H1 (cell line): ENCODE data around the gene ZBTB18. TPM values are rescaled to one million over a fixed set of nuclear protein-coding genes. Genes with fewer than 3 reads are reported as not detected.

Source experiments
- CTCF ChIA-PET: fragments of 300-600 bp; sonication (Branson Sonifier 250); formaldehyde crosslinking; loops from one replicate; lab custom pipeline; 2021; ENCODE audit not compliant: partially characterized antibody; lab: Charles Lee
- POLR2A ChIA-PET: fragments of 300-600 bp; sonication (Branson Sonifier 250); formaldehyde crosslinking; loops from one replicate; lab custom pipeline; 2021; ENCODE audit warnings: inconsistent platforms; ENCODE audit not compliant: partially characterized antibody; lab: Charles Lee
- DNase-seq, 2 experiments: peaks; one replicate each; pipeline versions ENCODE4 v3.0.0 to v3.0.0-alpha.2; 2010 to 2022; ENCODE audit warnings: low spot score in 2 of 2, low read depth in 1 of 2, mixed read lengths in 1 of 2
- FAIRE-seq: peaks from 2 replicates; lab custom pipeline; 2011; peaks lifted over from hg19 to GRCh38; lab: Jason Lieb, UNC
- H2AFZ ChIP-seq: 2 replicates; pipeline ENCODE4 v1.8.1; 2012; ENCODE audit warnings: low read length, inconsistent platforms
- H2AK5ac ChIP-seq: 2 replicates; pipeline ENCODE4 v1.6.1; 2013; ENCODE audit warnings: low read depth, low read length
- H2BK120ac ChIP-seq: replicated peaks from 2 replicates; pipeline ENCODE3; 2013; ENCODE audit warnings: low read depth, low read length, inconsistent platforms
- H2BK12ac ChIP-seq: 2 replicates; pipeline ENCODE4 v1.6.1; 2013; ENCODE audit warnings: low read depth, low read length
- H2BK15ac ChIP-seq: 2 replicates; pipeline ENCODE4 v1.6.1; 2013; ENCODE audit warnings: low read length
- H2BK20ac ChIP-seq: 2 replicates; pipeline ENCODE4 v1.6.1; 2013; ENCODE audit warnings: low read length
- H2BK5ac ChIP-seq: 2 replicates; pipeline ENCODE4 v1.6.1; 2013; ENCODE audit warnings: low read depth, low read length
- H3K14ac ChIP-seq: 2 replicates; pipeline ENCODE4 v1.6.1; 2013; ENCODE audit warnings: inconsistent platforms; ENCODE audit not compliant: insufficient read length
- H3K18ac ChIP-seq: 2 replicates; pipeline ENCODE4 v1.6.1; 2013; ENCODE audit warnings: low read length; ENCODE audit errors: extremely low read depth
- H3K23ac ChIP-seq: 2 replicates; pipeline ENCODE4 v1.6.1; 2013; ENCODE audit warnings: inconsistent platforms; ENCODE audit not compliant: insufficient read length
- H3K23me2 ChIP-seq: 2 replicates; pipeline ENCODE4 v1.6.1; 2013; ENCODE audit warnings: low read depth, low read length
- H3K27ac ChIP-seq: 2 replicates; pipeline ENCODE4 v1.6.1; 2011; ENCODE audit warnings: low read depth, low read length, inconsistent platforms
- H3K27me3 ChIP-seq, 4 experiments: replicated peaks in 1 of 4; 1 replicate in 1 of 4; 2 replicates in 3 of 4; pipeline versions ENCODE4 v1.6.1 to v1.8.1; 2011 to 2013; ENCODE audit warnings: low read length in 3 of 4, mild to moderate bottlenecking in 3 of 4, inconsistent platforms in 2 of 4, mixed read lengths in 2 of 4, moderate library complexity in 1 of 4; ENCODE audit not compliant: control insufficient read depth in 3 of 4, insufficient read depth in 3 of 4; ENCODE audit errors: extremely low read depth in 1 of 4
- H3K36me3 ChIP-seq, 4 experiments: 2 replicates each; pipeline versions ENCODE4 v1.6.1 to v1.8.1; 2011 to 2013; ENCODE audit warnings: mild to moderate bottlenecking in 4 of 4, low read length in 3 of 4, moderate library complexity in 2 of 4, control low read depth in 1 of 4, inconsistent platforms in 1 of 4; ENCODE audit not compliant: insufficient read depth in 4 of 4, control insufficient read depth in 2 of 4
- H3K4ac ChIP-seq: replicated peaks from 2 replicates; pipeline ENCODE3; 2013; ENCODE audit warnings: low read length, low read depth, mixed read lengths, inconsistent platforms; ENCODE audit not compliant: insufficient read length
- H3K4me1 ChIP-seq, 4 experiments: replicated peaks in 1 of 4; 1 replicate in 1 of 4; 2 replicates in 3 of 4; pipeline versions ENCODE4 v1.6.1 to v1.8.1; 2011 to 2013; ENCODE audit warnings: low read length in 3 of 4, inconsistent platforms in 2 of 4, mixed read lengths in 1 of 4; ENCODE audit not compliant: insufficient read depth in 4 of 4, control insufficient read depth in 3 of 4
- H3K4me2 ChIP-seq, 2 experiments: 2 replicates each; pipeline versions ENCODE4 v1.6.1 to v1.8.1; 2011 to 2013; ENCODE audit warnings: low read depth in 2 of 2, low read length in 2 of 2, control low read depth in 1 of 2, inconsistent platforms in 1 of 2, mild to moderate bottlenecking in 1 of 2; ENCODE audit not compliant: insufficient read depth in 1 of 2
- H3K4me3 ChIP-seq, 4 experiments: fragments of 200-600, 300-600 bp in 1 of 4; sonication (generic), shearing (Covaris generic), sonication (Bioruptor Twin) in 1 of 4; 2 replicates each; pipeline versions ENCODE4 v1.5.1 to v1.8.1; 2011 to 2016; ENCODE audit warnings: low read length in 4 of 4, low read depth in 3 of 4, control low read depth in 2 of 4, inconsistent platforms in 2 of 4, mild to moderate bottlenecking in 2 of 4, mixed read lengths in 1 of 4, moderate library complexity in 1 of 4; ENCODE audit not compliant: insufficient read depth in 2 of 4; ENCODE audit errors: extremely low read depth in 1 of 4
- H3K56ac ChIP-seq: replicated peaks from 2 replicates; pipeline ENCODE3; 2013; ENCODE audit warnings: low read depth, mild to moderate bottlenecking, mixed read lengths, low read length, inconsistent platforms; ENCODE audit not compliant: insufficient read length
- H3K79me1 ChIP-seq: 2 replicates; pipeline ENCODE4 v1.6.1; 2013; ENCODE audit warnings: low read depth, low read length, control low read depth
- H3K79me2 ChIP-seq, 2 experiments: 2 replicates each; pipeline versions ENCODE4 v1.6.1 to v1.8.1; 2012 to 2013; ENCODE audit warnings: low read length in 2 of 2, mild to moderate bottlenecking in 2 of 2, inconsistent platforms in 1 of 2; ENCODE audit not compliant: insufficient read depth in 2 of 2, control insufficient read depth in 1 of 2
- H3K9ac ChIP-seq, 4 experiments: replicated peaks in 1 of 4; 1 replicate in 1 of 4; 2 replicates in 3 of 4; pipeline versions ENCODE4 v1.6.1 to v1.8.1; 2011 to 2013; ENCODE audit warnings: low read depth in 3 of 4, low read length in 3 of 4, control low read depth in 2 of 4, mild to moderate bottlenecking in 2 of 4, moderate library complexity in 2 of 4, inconsistent platforms in 1 of 4; ENCODE audit errors: extremely low read depth in 1 of 4
- H3K9me3 ChIP-seq, 2 experiments: 2 replicates each; pipeline versions ENCODE4 v1.6.1 to v1.8.1; 2012 to 2013; ENCODE audit warnings: mild to moderate bottlenecking in 2 of 2, moderate library complexity in 2 of 2, control low read depth in 1 of 2, inconsistent platforms in 1 of 2, low read depth in 1 of 2, low read length in 1 of 2, mixed read lengths in 1 of 2; ENCODE audit not compliant: insufficient read depth in 2 of 2
- H4K20me1 ChIP-seq, 2 experiments: replicated peaks in 1 of 2; 2 replicates each; pipeline versions ENCODE3 to v1.8.1; 2011 to 2013; ENCODE audit warnings: inconsistent platforms in 2 of 2, low read length in 2 of 2, mild to moderate bottlenecking in 1 of 2; ENCODE audit not compliant: insufficient read depth in 2 of 2, control insufficient read depth in 1 of 2
- H4K5ac ChIP-seq: 2 replicates; pipeline ENCODE4 v1.6.1; 2013; ENCODE audit warnings: low read length, low read depth, mixed read lengths, inconsistent platforms; ENCODE audit not compliant: insufficient read length
- H4K8ac ChIP-seq: 2 replicates; pipeline ENCODE4 v1.8.0; 2013; ENCODE audit warnings: mild to moderate bottlenecking, moderate library complexity, low read length, inconsistent platforms; ENCODE audit not compliant: insufficient read depth; ENCODE audit errors: extremely low read depth
- H4K91ac ChIP-seq: replicated peaks from 2 replicates; pipeline ENCODE3; 2013; ENCODE audit warnings: low read length, mixed read lengths, inconsistent platforms; ENCODE audit not compliant: insufficient read length
- CBX8 ChIP-seq: fragments of 300-800, 300-1000 bp; sonication (generic); IDR thresholded peaks from 2 replicates; pipeline ENCODE4 v1.7.1; 2016; ENCODE audit warnings: low read depth, low read length, borderline replicate concordance
- KDM4A ChIP-seq: IDR thresholded peaks from one replicate; pipeline ENCODE4 v1.7.1; 2012; ENCODE audit warnings: low read depth, mild to moderate bottlenecking, moderate library complexity, low read length, inconsistent platforms; ENCODE audit not compliant: severe bottlenecking
- WGBS, 2 experiments: shearing (Covaris generic) in 1 of 2; methylation state at CpG; one replicate each; pipeline versions ENCODE4 v1.1.6 to v1.1.7; 2013 to 2015; ENCODE audit warnings: low lambda C conversion rate in 2 of 2, mixed read lengths in 2 of 2, inconsistent platforms in 1 of 2, low coverage in 1 of 2, missing lambda C conversion rate in 1 of 2; ENCODE audit not compliant: insufficient replicate concordance in 2 of 2, insufficient coverage in 1 of 2, insufficient read length in 1 of 2; ENCODE audit errors: extremely low coverage in 1 of 2, missing lambda C conversion rate in 1 of 2; 5-methylcytosine and 5-hydroxymethylcytosine counted together
- polyA plus RNA-seq, 7 experiments: library from polyadenylated mRNA; depleted of rRNA in 3 of 7; stranded (reverse) in 5 of 7; unstranded in 2 of 7; fragments of >200 nt in 5 of 7; fragments of 200-250 nt in 2 of 7; gene quantifications; 1 replicate in 5 of 7; 2 replicates in 1 of 7; 4 replicates in 1 of 7; pipeline versions ENCODE4 v1.2.1 to v1.2.3, GENCODE V29; 2011 to 2013; ENCODE audit warnings: missing spikeins in 2 of 7, mixed read lengths in 2 of 7
- total RNA-seq: library from RNA; stranded (reverse); fragmentation: NEBNext Ultra II Directional; extraction: Animal tissue kit (Norgen Biotek cat#: 25700); gene quantifications from 2 replicates; pipeline ENCODE4 v1.2.1, GENCODE V29; 2021

Gene ZBTB18
- total and polyA plus RNA-seq, 2 of the 8 experiments (the other 6 are each of a cell fraction or from before 2014, with no cell fraction given), result 8.5 to 14.4 TPM

DNA sequence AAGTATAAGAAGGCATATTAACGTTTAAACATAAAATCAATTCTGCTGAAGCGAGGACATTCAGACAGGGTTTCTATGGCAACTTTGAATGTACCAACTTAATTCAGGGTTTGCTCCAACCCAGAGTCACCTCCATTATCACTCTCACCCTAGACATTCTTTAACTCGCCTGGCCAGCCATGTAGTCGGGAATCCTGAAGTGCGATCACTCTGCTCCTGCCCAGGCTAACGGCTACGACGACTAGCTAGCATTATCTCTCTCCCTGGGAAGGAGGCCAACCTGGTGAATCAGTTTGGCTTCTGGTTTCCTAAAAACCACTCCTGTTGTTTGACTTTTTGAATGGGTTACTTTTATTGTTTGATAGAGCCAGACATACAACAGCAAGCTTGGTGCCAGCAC is 38.9 kb upstream of the ZBTB18 start:
- Histone ChIP-seq H4K20me1 (no peaks in the 10 kb centered on the region), H3K4me3 (peak overlapping the region in 1 of 4 experiments; percentile 0; a peak in 1 of 8 replicates), H4K5ac (no peak overlapping the region), H3K79me1 (no peaks in the 10 kb centered on the region)
- no peak for TF ChIP-seq KDM4A
- no peak for TF ChIP-seq CBX8
- TF ChIP-seq, all 59 proteins: peak for 0
- no peak overlapping the region for H4K91ac ChIP-seq
- H2BK120ac ChIP-seq, result no peak overlapping the region
- H3K4me2 ChIP-seq, result peak overlapping the region; percentile 21 to 30; a peak in 1 of 4 replicates
- no peak overlapping the region for H3K4ac ChIP-seq
- FAIRE-seq (peak; percentile 32), DNase-seq (no peak)
- no peak overlapping the region for H3K18ac ChIP-seq
- peaks cover 0 to 7% (median 5%) of the 10 kb centered on the region in 4 experiments; a peak in 4 of 7 replicates for H3K4me1 ChIP-seq
- H3K27ac ChIP-seq, result no peak overlapping the region
- no peak overlapping the region for H3K56ac ChIP-seq
- no peak overlapping the region for H2AFZ ChIP-seq
- H2BK20ac ChIP-seq, result no peak overlapping the region
- no peak overlapping the region for H3K14ac ChIP-seq
- WGBS, 2 experiments, result 60% methylated on average over 8 of the region's 8 CpGs; no CpG with 5 or more reads in 1 of the 2 experiments
- H2BK12ac ChIP-seq, result no peak overlapping the region
- H2BK15ac ChIP-seq, result no peak overlapping the region
- H4K8ac ChIP-seq, result no peak overlapping the region
- no peak overlapping the region for H2AK5ac ChIP-seq
- no peaks in the 10 kb centered on the region for H3K23me2 ChIP-seq
- no peak overlapping the region for H3K9ac ChIP-seq
- no peak overlapping the region for H2BK5ac ChIP-seq
- POLR2A ChIA-PET, result no interaction called here
- no peak overlapping the region for H3K23ac ChIP-seq
- H3K79me2 ChIP-seq, result no peaks in the 10 kb centered on the region
- H3K36me3 ChIP-seq, result no peaks in the 10 kb centered on the region
- H3K27me3 ChIP-seq, result no peaks in the 10 kb centered on the region
- H3K9me3 ChIP-seq, result no peaks in the 10 kb centered on the region
- CTCF ChIA-PET, result interaction anchor here (0.6 to 1.2 kb wide), 4 partner anchors 12 to 261 kb away, joined by 3 to 4 read pairs (median 4); no protein-coding TSS in a partner anchor
